Hippocampal formation (tissue), 2 donors: ENCODE measurements around the gene SSTR5.
"Not testable (repeated sequence)": the region's sequence is repeated elsewhere in the genome, so short reads cannot be mapped to it uniquely, and the experiment has no call there.

Source experiments
- DNase-seq, 2 donors: peaks; one replicate each; lab custom pipeline; 2025; lab: John Stamatoyannopoulos, UW

SSTR5 gene

DNA sequence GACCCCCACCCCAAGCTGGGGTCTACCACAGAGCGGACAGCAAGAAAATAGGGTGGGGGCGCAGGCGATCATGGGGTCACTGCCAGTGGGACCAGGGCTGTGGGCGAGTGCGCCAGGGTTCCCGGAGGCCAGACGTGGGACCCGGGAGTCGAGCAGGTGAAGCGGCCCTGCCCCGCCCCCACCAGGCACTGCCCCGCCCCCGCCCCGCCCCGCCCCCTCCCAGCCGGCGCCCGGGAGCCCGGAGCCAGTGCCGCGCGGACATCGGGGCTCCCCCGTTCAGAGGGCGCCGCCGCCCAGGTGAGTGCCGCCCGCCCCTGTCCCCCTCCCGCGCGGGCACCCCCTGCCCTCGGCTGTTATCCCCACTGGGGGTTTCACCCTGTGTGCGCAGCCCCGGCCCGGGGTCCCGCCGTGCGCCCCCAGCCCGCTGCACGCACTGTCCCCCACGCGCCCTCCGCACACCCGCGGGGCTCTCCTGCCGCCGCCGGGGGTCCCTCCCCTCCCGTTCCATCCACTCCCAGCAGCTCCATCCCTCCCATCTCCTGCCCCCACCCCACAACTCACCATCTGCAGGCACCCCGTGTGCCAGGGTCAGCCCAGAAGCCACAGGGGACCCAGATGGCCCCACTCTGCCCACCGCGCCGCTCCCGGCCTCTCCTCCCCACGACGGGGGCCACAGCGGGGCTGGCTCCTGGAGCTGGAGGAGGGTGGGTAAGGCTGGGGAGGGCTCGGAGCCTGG lies at the start of gene SSTR5:
Gene SSTR5, plus strand, starts transcription at position 222 of the 736 bp plus-strand sequence. CDS start 6,122 bp downstream, outside the sequence.
- no peak for DNase-seq

DNA sequence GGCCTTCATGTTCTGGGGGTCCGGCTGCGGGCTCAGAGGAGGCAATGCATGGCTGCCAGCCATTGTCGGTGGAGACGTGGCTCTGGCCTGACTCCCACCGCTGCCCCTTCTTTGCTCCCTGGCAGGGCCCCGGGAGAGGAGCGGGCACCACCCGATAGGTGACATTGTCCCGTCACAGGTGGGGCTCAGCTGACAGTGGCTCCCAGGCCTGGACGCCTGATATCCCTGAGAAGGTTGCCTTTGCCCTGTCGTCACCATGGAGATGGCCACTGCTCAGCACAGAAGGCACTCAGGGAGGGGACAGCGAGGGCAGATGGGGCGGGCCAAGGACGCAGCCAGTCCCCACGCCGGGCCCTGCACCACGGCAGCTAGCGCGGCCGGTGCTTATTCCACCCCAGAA lies 48.4 kb upstream of the SSTR5 start:
- no peak for DNase-seq

DNA sequence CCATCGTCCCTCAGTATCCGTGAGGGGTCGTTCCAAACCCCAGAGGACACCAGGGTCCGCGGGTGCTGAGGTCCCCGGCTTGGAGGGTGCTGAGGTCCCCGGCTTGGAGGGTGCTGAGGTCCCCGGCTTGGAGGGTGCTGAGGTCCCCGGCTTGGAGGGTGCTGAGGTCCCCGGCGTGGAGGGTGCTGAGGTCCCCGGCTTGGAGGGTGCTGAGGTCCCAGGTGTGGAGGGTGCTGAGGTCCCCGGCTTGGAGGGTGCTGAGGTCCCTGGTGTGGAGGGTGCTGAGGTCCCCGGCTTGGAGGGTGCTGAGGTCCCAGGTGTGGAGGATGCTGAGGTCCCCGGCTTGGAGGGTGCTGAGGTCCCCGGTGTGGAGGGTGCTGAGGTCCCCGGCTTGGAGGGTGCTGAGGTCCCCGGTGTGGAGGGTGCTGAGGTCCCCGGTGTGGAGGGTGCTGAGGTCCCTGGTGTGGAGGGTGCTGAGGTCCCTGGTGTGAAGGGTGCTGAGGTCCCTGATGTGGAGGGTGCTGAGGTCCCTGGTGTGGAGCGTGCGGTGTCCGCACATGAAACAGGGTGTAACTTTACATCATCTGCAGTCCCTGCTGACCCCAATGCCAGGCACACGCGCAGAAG lies 47.3 kb upstream of the SSTR5 start:
- DNase-seq: not testable (repeated sequence)

DNA sequence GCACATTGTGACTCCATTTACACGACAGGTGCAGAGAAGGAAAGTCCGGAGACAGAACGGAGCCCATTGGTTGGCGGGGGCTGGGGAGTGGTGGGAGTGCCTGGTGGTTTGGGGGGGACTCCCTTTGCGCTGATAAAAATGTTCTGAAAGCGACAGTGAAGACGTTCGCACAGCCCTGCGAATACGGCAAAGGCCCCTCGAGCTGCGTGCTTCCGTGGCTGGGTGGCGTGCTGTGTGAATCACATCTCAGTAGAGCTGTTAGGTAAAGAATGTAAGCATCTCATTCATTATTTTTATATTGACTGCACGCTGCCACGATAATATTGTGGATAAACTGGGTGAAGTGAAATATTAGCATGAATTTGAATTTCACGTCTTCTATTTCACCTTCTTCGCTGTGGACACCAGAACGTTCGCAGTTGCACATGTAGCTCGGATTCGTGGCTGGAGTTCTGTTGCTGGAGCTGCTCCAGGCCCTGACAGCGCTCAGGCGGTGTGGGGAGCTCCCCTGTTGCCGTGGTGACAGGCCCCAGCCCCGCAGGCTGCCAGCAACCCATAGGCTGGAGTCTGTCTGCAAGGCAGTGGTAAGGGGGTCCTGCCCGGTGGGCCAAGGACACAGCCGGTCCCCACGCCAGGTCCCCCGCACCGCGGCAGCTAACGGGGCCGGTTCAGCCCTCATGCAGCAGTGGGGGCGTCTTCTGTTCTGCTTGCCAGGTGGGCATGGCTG lies 46.3 kb upstream of the SSTR5 start:
- DNase-seq: peak; percentile 26 to 56

DNA sequence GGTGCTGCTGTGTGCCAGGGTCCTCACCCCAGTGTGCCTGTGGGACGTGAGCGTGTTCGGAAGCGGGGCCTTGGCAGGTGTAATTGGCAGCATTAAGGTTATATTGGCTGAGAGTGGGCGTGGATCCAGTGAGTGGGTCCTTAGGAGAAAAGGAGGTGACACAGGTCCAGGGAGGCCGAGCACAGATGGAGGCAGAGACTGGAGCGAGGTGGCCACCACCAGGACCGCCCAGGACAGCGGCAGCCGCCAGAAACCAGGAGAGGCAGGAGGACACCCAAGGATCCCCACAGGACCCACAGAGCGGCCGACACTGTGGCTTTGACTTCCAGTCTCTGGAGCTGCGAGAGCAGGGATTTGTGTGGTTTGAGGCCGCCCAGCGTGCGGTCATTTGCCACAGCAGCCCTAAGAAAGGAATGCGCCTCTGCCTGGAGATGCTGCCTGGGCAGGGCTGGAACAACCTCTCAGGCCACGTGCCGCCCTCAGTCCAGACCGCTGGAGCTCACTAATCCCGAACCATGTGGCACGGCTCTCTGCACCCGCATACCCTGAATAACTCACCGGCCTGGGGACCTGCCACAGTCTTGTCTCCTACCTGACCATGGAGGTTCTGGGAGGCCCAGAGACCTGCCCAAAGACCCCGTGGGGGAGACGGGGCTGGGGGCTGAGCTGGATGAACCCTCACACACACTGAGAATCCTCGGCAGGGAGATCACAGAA lies 45.6 kb upstream of the SSTR5 start:
- DNase-seq: peak in 1 of 2 donors; percentile 63

DNA sequence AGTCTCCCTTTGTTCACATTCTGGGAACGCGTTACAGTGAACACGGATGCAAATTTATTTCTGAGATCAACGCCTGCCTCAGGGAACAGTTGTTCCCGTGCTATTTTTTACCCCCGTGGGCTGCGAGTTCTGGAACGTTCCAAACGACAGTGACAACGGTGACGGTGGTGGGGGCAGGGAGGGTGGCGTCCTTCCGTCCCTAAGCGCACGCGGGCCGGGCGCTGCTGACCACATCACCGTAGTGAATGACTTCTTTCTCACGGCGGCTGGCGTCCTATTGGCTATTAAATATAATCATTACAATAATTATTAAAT lies 45.1 kb upstream of the SSTR5 start:
- peak; percentile 40 to 63 for DNase-seq

DNA sequence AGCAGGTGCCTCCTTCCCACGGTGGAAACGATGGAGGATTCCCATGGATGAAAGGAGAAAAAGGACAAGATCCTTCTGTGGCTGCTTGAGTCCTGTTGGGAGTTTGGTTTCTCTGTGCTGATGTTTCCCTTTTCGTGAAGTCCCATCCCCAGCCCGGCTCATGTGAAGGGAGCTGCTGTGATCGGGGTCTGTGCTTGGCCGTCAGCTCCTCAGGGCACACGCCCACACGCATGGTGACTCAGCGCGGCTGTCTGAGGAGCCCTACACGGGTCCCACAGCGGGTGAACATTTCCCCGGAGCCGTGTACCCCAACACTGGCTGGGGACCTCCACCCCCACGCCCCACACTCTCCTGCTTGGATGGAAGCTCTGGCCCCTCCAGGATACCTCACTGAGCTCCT lies 44.5 kb upstream of the SSTR5 start:
- DNase-seq: no peak

DNA sequence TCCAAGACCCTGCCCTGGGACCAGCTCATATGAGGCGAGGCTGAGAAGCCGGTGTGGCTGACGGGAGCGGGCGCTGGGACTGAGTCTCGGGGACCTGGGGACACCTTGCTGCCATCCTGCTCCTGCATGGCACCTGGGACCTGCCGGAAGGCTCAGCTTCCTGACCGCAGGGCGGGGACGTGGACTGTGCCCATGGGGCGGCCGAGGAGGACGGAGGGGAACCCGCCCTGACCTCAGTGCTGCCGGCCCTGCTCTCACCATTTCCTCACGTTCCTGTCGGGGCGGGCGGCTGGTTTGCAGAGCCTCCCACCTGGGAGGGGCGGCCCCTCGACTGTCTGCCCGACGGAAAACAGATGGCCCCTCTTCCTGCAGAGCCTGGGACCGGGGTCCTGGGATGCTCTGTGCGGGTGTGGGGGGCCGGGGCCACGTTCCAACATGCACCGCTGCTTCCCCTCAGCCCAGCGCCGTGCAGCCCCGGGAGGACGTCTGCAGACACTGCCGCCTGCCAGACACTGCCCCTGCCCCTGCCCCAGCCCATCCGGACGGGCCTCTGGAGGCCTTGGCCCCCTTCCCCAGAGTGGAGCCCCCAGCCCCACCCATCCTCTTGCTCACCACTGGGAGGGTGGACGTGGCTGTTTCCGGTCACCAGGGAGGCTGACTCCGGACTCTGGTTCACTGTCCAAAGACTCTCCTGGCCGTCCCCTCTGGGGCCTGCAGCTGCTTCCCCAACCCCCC lies 43.9 kb upstream of the SSTR5 start:
- DNase-seq: no peak

DNA sequence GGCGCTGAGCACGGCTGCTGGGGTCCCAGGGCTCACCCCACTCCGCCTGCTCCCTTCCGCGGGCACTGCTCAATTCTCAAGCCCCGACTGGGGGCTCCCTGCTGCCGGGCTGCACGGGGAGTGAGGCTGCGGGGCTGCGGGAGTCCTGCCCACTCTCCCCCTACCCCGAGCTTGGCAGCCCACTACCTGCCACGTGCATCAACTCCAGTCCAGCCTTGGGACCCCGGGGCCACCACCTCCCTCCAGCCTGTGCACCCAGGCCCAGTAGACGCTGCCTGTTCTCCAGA lies 43.3 kb upstream of the SSTR5 start:
- no peak for DNase-seq

DNA sequence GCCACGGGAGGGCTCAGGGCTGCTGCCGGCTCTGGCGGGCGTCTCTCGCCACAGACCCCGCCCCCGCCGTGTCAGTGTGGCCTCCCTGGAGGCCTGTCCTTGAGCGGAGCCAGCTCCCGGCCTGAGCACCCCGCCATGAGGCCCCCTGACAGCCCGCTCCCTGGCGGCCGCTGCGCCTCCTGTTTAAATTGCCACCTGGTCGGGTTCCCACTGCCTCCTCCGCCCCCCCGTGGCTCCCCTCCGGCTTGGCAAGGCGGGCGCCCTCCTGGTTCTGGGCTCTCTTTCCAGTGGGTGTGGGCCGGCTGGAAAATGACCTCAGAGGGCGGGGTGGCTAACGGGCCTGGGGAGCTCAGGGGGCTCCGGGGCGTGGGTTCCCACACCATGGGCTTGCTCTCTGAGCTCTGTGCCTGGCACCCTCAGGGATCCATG lies 42.1 kb upstream of the SSTR5 start:
- no peak for DNase-seq

DNA sequence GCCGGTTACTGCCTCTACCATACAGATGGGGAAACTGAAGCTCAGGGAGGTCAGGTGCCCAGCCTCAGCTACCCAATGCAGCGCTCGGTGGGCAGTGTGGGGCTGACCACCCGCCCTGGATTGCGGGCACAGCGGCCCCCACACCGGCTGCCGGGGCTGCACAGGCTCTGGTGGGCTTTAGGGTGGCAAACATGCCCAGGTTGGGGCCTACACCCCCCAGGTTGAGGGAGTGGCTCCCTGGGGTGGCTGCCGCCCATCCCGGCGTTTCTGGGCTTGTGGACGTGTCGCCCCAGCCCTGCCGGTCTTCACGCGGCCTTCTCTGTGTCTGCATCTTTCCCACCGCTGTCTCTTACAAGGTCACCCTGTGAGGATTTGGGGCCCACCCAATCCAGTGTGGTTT lies 40.9 kb upstream of the SSTR5 start:
- DNase-seq: no peak

DNA sequence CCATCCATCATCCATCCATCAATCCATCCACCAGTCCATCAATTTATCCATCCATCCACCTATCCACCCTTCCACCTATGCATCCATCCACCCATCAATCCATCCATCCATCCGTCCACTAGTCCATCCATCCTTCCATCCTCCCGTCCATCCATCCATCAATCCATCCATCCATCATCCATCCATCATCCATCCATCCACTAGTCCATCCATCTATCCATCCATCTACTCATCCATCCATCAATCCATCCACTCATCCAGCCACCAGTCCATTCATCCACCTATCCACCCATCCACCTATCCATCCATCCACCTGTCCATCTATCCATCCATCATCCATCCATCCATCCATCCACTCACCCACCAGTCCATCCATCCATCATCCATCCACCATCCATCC lies 39.9 kb upstream of the SSTR5 start:
- no peak for DNase-seq

DNA sequence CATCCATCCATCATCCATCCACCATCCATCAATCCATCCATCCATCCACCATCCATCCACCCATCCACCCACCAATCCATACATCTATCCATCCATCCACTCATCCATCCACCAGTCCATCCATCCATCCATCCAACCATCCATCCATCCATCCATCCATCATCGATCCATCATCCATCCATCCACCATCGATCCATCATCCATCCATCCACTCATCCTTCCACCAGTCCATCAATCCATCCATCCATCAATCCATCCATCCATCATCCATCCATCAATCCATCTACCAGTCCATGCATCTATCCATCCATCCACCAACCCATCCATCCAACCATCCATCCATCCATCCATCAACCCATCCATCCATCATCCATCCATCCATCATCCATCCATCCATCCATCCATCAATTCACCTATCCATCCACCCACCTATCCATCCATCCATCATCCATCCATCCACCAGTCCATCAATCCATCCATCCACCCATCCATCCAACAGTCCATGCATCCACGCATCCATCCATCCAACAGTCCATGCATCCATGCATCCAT lies 39.3 kb upstream of the SSTR5 start:
- no peak for DNase-seq

DNA sequence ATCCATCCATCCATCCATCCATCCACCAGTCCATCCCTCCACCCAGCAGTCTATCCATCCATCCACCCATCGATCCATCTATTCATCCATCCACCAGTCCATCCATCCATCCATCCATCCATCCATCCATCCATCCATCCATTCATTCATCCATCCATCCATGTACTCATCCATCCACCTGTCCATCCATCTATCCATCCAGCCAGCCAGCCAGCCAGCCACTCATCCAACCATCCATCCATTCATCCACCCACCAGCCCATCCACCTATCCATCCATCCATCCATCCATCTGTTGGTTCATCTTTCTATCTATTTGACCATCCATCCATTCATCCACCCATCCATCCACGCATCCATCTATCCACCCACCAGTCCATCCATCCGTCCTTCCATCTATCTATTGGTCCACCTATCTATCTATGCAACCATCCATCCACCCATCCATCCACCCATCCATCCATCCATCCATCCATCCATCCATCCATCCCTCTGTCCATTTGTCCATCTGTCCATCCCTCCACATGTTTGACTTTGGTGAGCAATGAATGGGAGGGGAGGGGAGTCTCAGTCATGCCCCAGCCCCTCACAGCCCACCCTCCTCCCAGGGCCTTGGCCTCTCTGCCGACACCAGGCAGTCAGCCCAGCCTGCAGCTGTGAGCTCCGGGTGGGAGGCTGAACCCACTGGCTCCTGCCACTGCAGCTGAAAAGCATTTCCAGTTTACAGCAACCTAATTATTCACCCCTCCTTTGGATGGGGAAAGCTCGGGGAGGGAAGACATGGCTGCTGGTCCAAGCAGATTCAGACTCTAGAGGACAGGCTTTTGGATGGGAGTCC lies 38.1 kb upstream of the SSTR5 start:
- peak; percentile 62 to 83 for DNase-seq

DNA sequence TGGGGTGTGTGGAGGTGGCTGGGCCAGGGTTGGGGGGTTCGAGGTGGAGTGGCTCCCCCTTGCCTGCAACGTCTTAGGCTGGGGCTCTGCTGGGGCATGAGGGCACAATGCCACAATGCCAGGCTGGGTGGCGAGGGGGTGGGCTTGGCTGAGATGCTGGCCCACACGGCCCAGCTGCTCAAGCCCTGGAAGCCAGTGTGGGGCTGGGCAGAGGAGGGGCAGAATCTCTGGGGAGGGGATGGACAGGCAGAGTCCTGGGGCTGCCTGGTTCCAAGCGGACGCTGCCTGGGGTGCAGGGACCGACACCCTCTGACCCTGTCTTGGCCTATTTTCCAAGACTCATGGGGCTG lies 37.5 kb upstream of the SSTR5 start:
- DNase-seq: peak in 1 of 2 donors; percentile 83

DNA sequence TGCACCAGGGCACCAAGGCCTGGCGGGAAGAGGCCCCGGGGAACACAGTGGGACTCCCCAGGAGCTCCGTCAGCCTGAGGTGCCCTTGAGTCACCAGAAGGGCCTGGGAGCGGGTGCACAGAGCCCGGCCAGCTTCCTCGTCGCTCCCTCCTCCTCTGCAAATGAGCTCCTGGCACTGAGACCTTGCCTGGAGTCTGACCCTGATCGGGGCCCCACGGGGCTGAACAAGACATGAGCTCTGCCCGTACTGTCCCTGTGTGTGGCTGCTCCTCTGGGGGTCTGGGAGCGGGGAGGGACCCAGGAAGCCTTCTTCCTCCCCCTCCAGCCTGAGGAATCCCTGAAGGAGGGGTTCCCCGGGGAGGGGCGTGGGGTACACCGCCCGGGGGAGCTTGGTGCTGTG lies 36.4 kb upstream of the SSTR5 start:
- DNase-seq: no peak

DNA sequence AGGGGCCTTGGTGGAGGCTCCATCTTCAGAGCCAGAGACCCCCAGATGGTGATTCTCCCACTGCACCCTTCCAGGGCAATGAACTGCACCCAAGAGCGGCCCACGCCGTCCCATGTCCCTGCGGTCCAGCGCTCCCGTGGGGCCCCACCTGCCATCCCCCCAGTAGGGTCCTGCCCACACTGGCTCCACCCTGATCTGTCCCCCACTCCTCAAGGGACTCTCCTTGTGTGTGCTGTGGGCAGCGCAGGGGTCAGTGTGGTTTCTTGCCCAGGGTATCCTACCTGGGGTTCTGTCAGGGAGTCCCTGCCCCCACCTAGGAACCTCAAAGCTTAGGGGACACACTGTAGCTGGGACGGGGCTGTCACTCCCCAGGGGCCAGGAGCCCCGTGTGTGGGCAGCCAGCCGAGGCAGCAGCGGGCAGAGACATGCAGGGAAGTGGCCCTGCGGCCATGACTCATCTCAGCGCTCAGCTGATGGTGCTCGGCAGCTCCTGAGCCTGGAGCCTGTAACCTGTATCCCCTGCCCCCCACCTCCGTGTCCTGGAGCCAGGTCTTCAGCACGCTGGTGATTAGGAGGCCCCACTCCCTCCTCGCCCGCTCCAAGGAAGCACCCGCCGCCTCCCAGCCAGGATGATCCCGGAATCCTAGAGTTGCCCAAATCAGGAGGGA lies 35.7 kb upstream of the SSTR5 start:
- no peak for DNase-seq

DNA sequence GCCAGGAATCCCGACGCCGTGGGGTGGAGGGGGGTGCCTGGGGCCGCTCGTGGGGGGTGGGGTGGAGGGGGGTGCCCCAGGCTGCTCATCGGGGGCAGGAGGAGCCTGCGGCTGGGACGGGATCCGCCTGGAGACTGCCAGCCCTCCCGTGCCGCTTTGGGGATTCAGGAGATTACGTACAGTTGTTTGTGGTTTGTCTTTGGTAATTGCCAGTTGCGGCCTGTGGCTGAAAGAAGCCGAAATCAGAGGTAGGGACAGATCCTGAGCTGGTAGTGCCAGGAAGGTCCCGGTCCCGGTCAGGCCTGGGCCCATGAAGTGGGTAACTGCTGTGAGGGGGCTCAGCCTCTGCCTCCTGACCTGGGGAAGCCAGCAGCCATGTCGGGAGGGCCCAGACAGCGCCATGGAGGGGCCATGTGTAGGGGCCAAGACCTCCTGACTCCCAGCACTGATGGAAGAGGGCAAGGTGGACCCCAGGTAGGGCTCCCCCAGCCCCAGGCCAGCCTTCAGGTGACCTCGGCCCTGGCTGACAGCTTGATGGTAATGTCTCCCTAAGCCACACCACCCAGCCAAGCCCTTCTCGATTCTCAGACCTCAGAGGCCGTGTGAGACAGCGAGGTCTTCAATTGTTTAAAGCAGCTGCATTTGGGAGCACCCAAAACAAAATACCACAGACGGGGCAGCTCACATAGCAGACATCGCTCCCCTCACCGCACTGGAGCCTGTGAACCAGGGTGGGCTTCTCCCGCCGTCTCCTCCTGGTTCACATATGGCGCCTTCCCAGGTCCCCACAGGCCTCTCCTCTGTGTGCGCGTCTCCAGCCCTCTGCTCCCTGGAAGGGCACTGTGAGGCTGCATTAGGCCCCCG lies 34.9 kb upstream of the SSTR5 start:
- DNase-seq: no peak

DNA sequence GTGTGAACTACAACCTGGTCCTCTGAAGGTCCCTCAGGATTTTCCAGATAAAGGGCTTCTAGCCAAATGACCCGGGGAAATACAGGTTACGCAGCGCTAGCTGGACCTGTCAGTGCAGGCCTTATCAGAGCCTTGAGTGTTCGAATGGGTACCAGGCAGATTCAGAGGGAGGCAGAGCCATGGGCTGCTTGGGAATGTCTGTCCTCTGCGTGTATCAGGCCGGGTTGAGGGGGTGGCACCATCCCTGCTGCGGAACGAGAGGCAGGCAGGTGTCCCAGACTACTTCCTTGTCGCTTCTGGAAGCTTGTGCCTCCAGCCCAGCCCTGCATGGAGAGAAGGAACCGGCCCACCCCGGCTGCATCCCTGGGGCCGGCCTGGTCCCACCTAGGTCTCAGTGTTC lies 33.6 kb upstream of the SSTR5 start:
- DNase-seq: no peak
